ENCODE data around the gene STN1. TPM values are rescaled to one million over a fixed set of nuclear protein-coding genes. Genes with fewer than 3 reads are reported as not detected.

The STN1 gene
- total and polyA plus RNA-seq, 2 of the 4 experiments (the other 2 are of a cell fraction): 17.8 to 32.3 TPM

- in situ Hi-C loops (cut with MboI; ENCODE audit: low sequenced_read_pairs) (no loop called here), intact Hi-C loops (cut with micrococcal nuclease) (no loop called here), dilution Hi-C loops (cut with HindIII; ENCODE audit: low sequenced_read_pairs, unreplicated experiment) (no loop called here)
- Histone ChIP-seq H3K14ac (replicated peaks; ENCODE audit: low read depth, low read length) (0 out of 2 replicates have a peak overlapping the region, but pooled peaks have one; percentile 45), H2AFZ (replicated peaks; ENCODE audit: low read length, poor library complexity) (peak overlapping the region; percentile 67), H4K91ac (ENCODE audit: insufficient read depth, low read depth, low read length) (no peak overlapping the region), H4K20me1 (ENCODE audit: insufficient read depth, low read length) (no peaks in the 10 kb centered on the region), H2BK5ac (ENCODE audit: low read depth, low read length, poor library complexity, severe bottlenecking) (no peak overlapping the region), H3K79me1 (ENCODE audit: low read depth in 1 of 2, low read length in 2 of 2) (0 out of 4 replicates have a peak, but pooled peaks cover 0 to 3% of the 10 kb centered on the region in 2 experiments), H3K9me1 (ENCODE audit: insufficient read depth, low read length) (peaks cover 4% of the 10 kb centered on the region), H4K8ac (ENCODE audit: low read depth in 2 of 2, low read length in 2 of 2) (peak overlapping the region; percentile 2 to 4; a peak in 1 of 4 replicates), H2BK120ac (ENCODE audit: low read depth, low read length) (peak overlapping the region; percentile 12; the same call in 1 of the 2 replicates), H3K4me2 (ENCODE audit: low read depth, low read length) (no peak overlapping the region), H3K56ac (ENCODE audit: extremely low read depth, insufficient read depth, low read length) (no peak overlapping the region), H3K23ac (ENCODE audit: low read depth, low read length) (peak overlapping the region; percentile 81; the same call in 1 of the 2 replicates), H3K27me3 (ENCODE audit: control insufficient read depth, insufficient read depth, low read length) (no peaks in the 10 kb centered on the region), H2AK5ac (ENCODE audit: low read depth, low read length) (0 out of 2 replicates have a peak overlapping the region, but pooled peaks have one; percentile 20), H3K27ac (ENCODE audit: insufficient read depth, low read length) (no peak overlapping the region), H3K4me3 (ENCODE audit: insufficient read depth, low read depth, low read length) (no peak overlapping the region), H3K9me3 (ENCODE audit: control insufficient read depth, insufficient read depth, low read length) (no peaks in the 10 kb centered on the region), H3K4ac (ENCODE audit: low read depth, low read length) (no peak overlapping the region; the same call in 1 of the 2 replicates), H4K5ac (ENCODE audit: low read depth, low read length) (0 out of 2 replicates have a peak overlapping the region, but pooled peaks have one; percentile 8), H3K18ac (ENCODE audit: low read depth, low read length) (peak overlapping the region; percentile 1; the same call in 1 of the 2 replicates), H2AK9ac (replicated peaks; ENCODE audit: low read depth, low read length, poor library complexity) (no peak overlapping the region), H3K9ac (ENCODE audit: low read depth, low read length) (no peak overlapping the region), H3K36me3 (ENCODE audit: control insufficient read depth, insufficient read depth, low read length) (peaks cover 4% of the 10 kb centered on the region; the same call in 1 of the 2 replicates), H3K4me1 (ENCODE audit: control insufficient read depth, insufficient read depth, low read length) (peaks cover 7% of the 10 kb centered on the region), H2BK15ac (ENCODE audit: low read depth, low read length) (0 out of 3 replicates have a peak overlapping the region, but pooled peaks have one; percentile 23), H2BK20ac (ENCODE audit: low read depth, low read length) (no peak overlapping the region; the same call in 1 of the 2 replicates)
- ChIA-PET CTCF (no interaction called here), POLR2A (ENCODE audit: unreplicated experiment) (no interaction called here)
- no peak for DNase-seq
- WGBS, 2 experiments (ENCODE audit: extremely low coverage in 2 of 2, insufficient read length in 1 of 2): no CpG with 5 or more reads among the region's 4 CpGs
- no peak for ATAC-seq (ENCODE audit: low read depth)
- TF ChIP-seq MAFK (IDR thresholded peaks at IDR 0.05; ENCODE audit: low read depth, low read length): no peak
- TF ChIP-seq RAD21 (IDR thresholded peaks at IDR 0.05; ENCODE audit: low read length): no peak
- no peak for TF ChIP-seq RFX5 (IDR thresholded peaks at IDR 0.05; ENCODE audit: low read depth, low read length)
- TF ChIP-seq MXI1 (IDR thresholded peaks at IDR 0.05; ENCODE audit: borderline replicate concordance, low read depth, low read length): no peak
- TF ChIP-seq SMC3 (IDR thresholded peaks at IDR 0.05; ENCODE audit: low read depth, low read length): no peak
- no peak for TF ChIP-seq ELK1 (IDR thresholded peaks at IDR 0.05; ENCODE audit: borderline replicate concordance, low read depth, low read length)
- TF ChIP-seq RCOR1 (IDR thresholded peaks at IDR 0.05; ENCODE audit: insufficient replicate concordance, low read length): no peak
- TF ChIP-seq NFE2L2 (IDR thresholded peaks at IDR 0.05; ENCODE audit: low read depth, low read length): no peak
- no peak for TF ChIP-seq CEBPB (IDR thresholded peaks at IDR 0.05; ENCODE audit: low read depth, low read length)
- TF ChIP-seq CHD1 (IDR thresholded peaks at IDR 0.05; ENCODE audit: low read depth, low read length): no peak
- no peak for TF ChIP-seq BHLHE40 (IDR thresholded peaks at IDR 0.05; ENCODE audit: low read depth, low read length)
- TF ChIP-seq POLR2A (IDR thresholded peaks at IDR 0.05; ENCODE audit: low read depth, low read length): no peak
- no peak for TF ChIP-seq USF2 (IDR thresholded peaks at IDR 0.05; ENCODE audit: low read depth, low read length)
- no peak for TF ChIP-seq MAZ (IDR thresholded peaks at IDR 0.05; ENCODE audit: borderline replicate concordance, low read depth, low read length)
- TF ChIP-seq FOS (IDR thresholded peaks at IDR 0.05; ENCODE audit: low read depth, low read length): no peak
- TF ChIP-seq CTCF (conservative IDR thresholded peaks at IDR 0.05; ENCODE audit: low read depth, low read length): no peak
- BruUV-seq (replicated peaks): no TSS peak
These were observed 12.5 kb downstream of the STN1 start for GRCh38 chr10:103905441-103905840.

All from IMR-90 (cell line).